ENCODE data around the gene NCOA5. TPM values are rescaled to one million over a fixed set of nuclear protein-coding genes. Genes with fewer than 3 reads are reported as not detected.
A peak's percentile ranks its signal among the peaks of the same experiment; 100 is the strongest.

Gene NCOA5
- total and polyA plus RNA-seq, 10 of the 15 experiments (the other 5 are each of a cell fraction or from before 2014, with no cell fraction given) = 7.7 to 38.1 (median 30.1) TPM

- Histone ChIP-seq H3K4me1 (ENCODE audit: control insufficient read depth, insufficient read depth, low read length) (peaks cover under 1% of the 10 kb centered on the region; the same call in 1 of the 2 replicates), H4K20me1 (ENCODE audit: control insufficient read depth, insufficient read depth) (peaks cover 3% of the 10 kb centered on the region; the same call in 1 of the 2 replicates), H3K4me2 (ENCODE audit: control insufficient read depth, insufficient read depth) (no peak overlapping the region), H3K79me2 (ENCODE audit: control insufficient read depth, insufficient read depth, low read length) (no peaks in the 10 kb centered on the region), H2AFZ (ENCODE audit: control insufficient read depth, low read depth, low read length) (no peak overlapping the region), H3K27me3 (replicated peaks in 1 of 2; ENCODE audit: control insufficient read depth in 2 of 2, insufficient read depth in 2 of 2, low read length in 1 of 2) (peaks cover 2 to 5% of the 10 kb centered on the region in 2 experiments; a peak in 3 of 4 replicates), H3K36me3 (ENCODE audit: control insufficient read depth in 2 of 2, insufficient read depth in 2 of 2, low read length in 1 of 2) (no peaks in the 10 kb centered on the region), H3K27ac (ENCODE audit: control insufficient read depth, insufficient read depth) (no peak overlapping the region), H3K9ac (ENCODE audit: control insufficient read depth, insufficient read depth, low read length) (no peak overlapping the region), H3K9me3 (replicated peaks; ENCODE audit: control insufficient read depth, insufficient read depth, low read length) (no peaks in the 10 kb centered on the region), H3K4me3 (no peak overlapping the region)
- DNase-seq (ENCODE audit: low read depth, low spot score) = no peak
- in situ Hi-C loops (cut with MboI) (no loop called here), intact Hi-C loops (cut with micrococcal nuclease; ENCODE audit: unreplicated experiment) (no loop called here)
- ChIA-PET POLR2A (no interaction called here), SMC1A (ENCODE audit: uncharacterized antibody, unreplicated experiment) (no interaction called here), RAD21 (ENCODE audit: unreplicated experiment) (no interaction called here), CTCF (interaction anchor here (0.7 to 1.1 kb wide), 2 partner anchors 13 to 36 kb away, joined by 3 to 5 read pairs; no protein-coding TSS in a partner anchor)
- peak; percentile 35; the same call in 1 of the 2 replicates for TF ChIP-seq POLR2A (IDR thresholded peaks at IDR 0.05; ENCODE audit: low read depth, low read length)
- no peak for TF ChIP-seq IKZF1 (conservative IDR thresholded peaks at IDR 0.05)
- TF ChIP-seq IRF4 (IDR thresholded peaks at IDR 0.05; ENCODE audit: low read depth, low read length) = no peak
- BruUV-seq (replicated peaks) = no TSS peak
- ATAC-seq = no peak
- WGBS (ENCODE audit: insufficient coverage, insufficient replicate concordance, low lambda C conversion rate, missing lambda C conversion rate) = 34% methylated on average over 11 of the region's 12 CpGs
- FAIRE-seq = no peak
These were observed 46.3 kb upstream of the NCOA5 start for GRCh38 chr20:46135856-46136633.

- peaks cover 3% of the 10 kb centered on the region; the same call in 1 of the 2 replicates for H4K20me1 ChIP-seq (ENCODE audit: control insufficient read depth, insufficient read depth)
- H3K27ac ChIP-seq (ENCODE audit: control insufficient read depth, insufficient read depth) = no peak overlapping the region
- no peak for FAIRE-seq
- H3K4me2 ChIP-seq (ENCODE audit: control insufficient read depth, insufficient read depth) = no peak overlapping the region
- peaks cover 2 to 5% of the 10 kb centered on the region in 2 experiments; a peak in 3 of 4 replicates for H3K27me3 ChIP-seq (replicated peaks in 1 of 2; ENCODE audit: control insufficient read depth in 2 of 2, insufficient read depth in 2 of 2, low read length in 1 of 2)
- no peaks in the 10 kb centered on the region for H3K79me2 ChIP-seq (ENCODE audit: control insufficient read depth, insufficient read depth, low read length)
- no peak overlapping the region for H3K4me3 ChIP-seq
- ChIA-PET CTCF (interaction anchor here (0.9 to 1.8 kb wide), 4 partner anchors 35 to 122 kb away, joined by 3 to 6 read pairs (median 4); no protein-coding TSS in a partner anchor), RAD21 (ENCODE audit: unreplicated experiment) (no interaction called here), POLR2A (no interaction called here), SMC1A (ENCODE audit: uncharacterized antibody, unreplicated experiment) (interaction anchor here (1.0 kb wide), 1 partner anchor 100 kb away, joined by 3 read pairs; no protein-coding TSS in a partner anchor)
- 30% methylated on average over 7 of the region's 7 CpGs for WGBS (ENCODE audit: insufficient coverage, insufficient replicate concordance, low lambda C conversion rate, missing lambda C conversion rate)
- no peak for DNase-seq (ENCODE audit: low read depth, low spot score)
- no peak for TF ChIP-seq EED (IDR thresholded peaks at IDR 0.05; ENCODE audit: low read depth)
- no peak for TF ChIP-seq RAD51 (IDR thresholded peaks at IDR 0.05)
- TF ChIP-seq MXI1 (IDR thresholded peaks at IDR 0.05; ENCODE audit: low read depth, low read length) = no peak
- no peak for TF ChIP-seq POU2F2 (IDR thresholded peaks at IDR 0.05; ENCODE audit: borderline replicate concordance, low read depth, low read length)
- no peak for TF ChIP-seq PML (IDR thresholded peaks at IDR 0.05; ENCODE audit: low read length)
- TF ChIP-seq CHD1 (IDR thresholded peaks at IDR 0.05; ENCODE audit: low read depth, low read length) = no peak
- no peak for TF ChIP-seq SIX5 (IDR thresholded peaks at IDR 0.05; ENCODE audit: low read depth, low read length, severe bottlenecking)
- TF ChIP-seq RELA (IDR thresholded peaks at IDR 0.05; ENCODE audit: borderline replicate concordance, partially characterized antibody) = no peak
- TF ChIP-seq TAF1 (IDR thresholded peaks at IDR 0.05; ENCODE audit: borderline replicate concordance, low read depth, low read length) = no peak
- no peak for TF ChIP-seq NR2F1 (conservative IDR thresholded peaks at IDR 0.05)
- TF ChIP-seq DPF2 (IDR thresholded peaks at IDR 0.05) = no peak
- TF ChIP-seq ATF3 (IDR thresholded peaks at IDR 0.05; ENCODE audit: borderline replicate concordance, extremely low read depth, low read depth, low read length) = no peak
- TF ChIP-seq POLR2A (IDR thresholded peaks at IDR 0.05; ENCODE audit: low read depth, low read length) = no peak
- no peak for TF ChIP-seq RBBP5 (conservative IDR thresholded peaks at IDR 0.05)
- TF ChIP-seq FOXM1 (IDR thresholded peaks at IDR 0.05; ENCODE audit: low read depth, low read length) = no peak
- H3K9ac ChIP-seq (ENCODE audit: control insufficient read depth, insufficient read depth, low read length) = no peak overlapping the region
- ATAC-seq = no peak
- in situ Hi-C loops (cut with MboI) = no loop called here
- H3K4me1 ChIP-seq (ENCODE audit: control insufficient read depth, insufficient read depth, low read length) = peaks cover 13% of the 10 kb centered on the region
- intact Hi-C loops (cut with micrococcal nuclease; ENCODE audit: unreplicated experiment) = no loop called here
- no peaks in the 10 kb centered on the region for H3K36me3 ChIP-seq (ENCODE audit: control insufficient read depth in 2 of 2, insufficient read depth in 2 of 2, low read length in 1 of 2)
- BruUV-seq (replicated peaks) = no TSS peak
- no peak overlapping the region for H2AFZ ChIP-seq (ENCODE audit: control insufficient read depth, low read depth, low read length)
- H3K9me3 ChIP-seq (replicated peaks; ENCODE audit: control insufficient read depth, insufficient read depth, low read length) = no peaks in the 10 kb centered on the region
These were observed 45.0 kb upstream of the NCOA5 start for GRCh38 chr20:46134716-46135115.

Data from GM12878 (cell line).